ENCODE data around the gene CCL22.

DNA sequence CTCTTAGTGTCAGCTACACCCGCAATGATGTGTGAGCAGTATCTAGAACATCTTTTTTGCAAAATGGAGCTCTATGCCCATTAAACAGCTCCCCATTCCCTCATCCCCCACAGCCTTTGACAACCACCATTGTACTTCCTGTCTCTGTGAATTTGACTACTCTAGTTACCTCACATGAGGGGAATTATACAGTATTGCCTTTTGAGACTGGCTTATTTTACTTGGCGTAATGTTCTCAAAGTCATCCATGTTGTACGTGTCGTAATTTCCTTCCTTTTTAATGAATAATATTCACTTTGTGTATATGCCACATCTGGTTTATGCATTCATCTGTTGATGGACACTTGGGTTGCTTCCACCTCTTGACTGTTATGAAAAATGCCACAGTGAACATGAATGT, 23.2 kb upstream of the CCL22 start:
- TF ChIP-seq, protein P1, sequence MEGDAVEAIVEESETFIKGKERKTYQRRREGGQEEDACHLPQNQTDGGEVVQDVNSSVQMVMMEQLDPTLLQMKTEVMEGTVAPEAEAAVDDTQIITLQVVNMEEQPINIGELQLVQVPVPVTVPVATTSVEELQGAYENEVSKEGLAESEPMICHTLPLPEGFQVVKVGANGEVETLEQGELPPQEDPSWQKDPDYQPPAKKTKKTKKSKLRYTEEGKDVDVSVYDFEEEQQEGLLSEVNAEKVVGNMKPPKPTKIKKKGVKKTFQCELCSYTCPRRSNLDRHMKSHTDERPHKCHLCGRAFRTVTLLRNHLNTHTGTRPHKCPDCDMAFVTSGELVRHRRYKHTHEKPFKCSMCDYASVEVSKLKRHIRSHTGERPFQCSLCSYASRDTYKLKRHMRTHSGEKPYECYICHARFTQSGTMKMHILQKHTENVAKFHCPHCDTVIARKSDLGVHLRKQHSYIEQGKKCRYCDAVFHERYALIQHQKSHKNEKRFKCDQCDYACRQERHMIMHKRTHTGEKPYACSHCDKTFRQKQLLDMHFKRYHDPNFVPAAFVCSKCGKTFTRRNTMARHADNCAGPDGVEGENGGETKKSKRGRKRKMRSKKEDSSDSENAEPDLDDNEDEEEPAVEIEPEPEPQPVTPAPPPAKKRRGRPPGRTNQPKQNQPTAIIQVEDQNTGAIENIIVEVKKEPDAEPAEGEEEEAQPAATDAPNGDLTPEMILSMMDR (IDR thresholded peaks at IDR 0.05; ENCODE audit: insufficient read depth, low read length): no peak
- TF ChIP-seq POLR2AphosphoS5 (IDR thresholded peaks at IDR 0.05; ENCODE audit: low read depth) (no peak), GABPA (IDR thresholded peaks at IDR 0.05; ENCODE audit: low read depth) (no peak), SPI1 (IDR thresholded peaks at IDR 0.05; ENCODE audit: borderline replicate concordance, low read depth) (no peak)
- TF ChIP-seq, protein P2, sequence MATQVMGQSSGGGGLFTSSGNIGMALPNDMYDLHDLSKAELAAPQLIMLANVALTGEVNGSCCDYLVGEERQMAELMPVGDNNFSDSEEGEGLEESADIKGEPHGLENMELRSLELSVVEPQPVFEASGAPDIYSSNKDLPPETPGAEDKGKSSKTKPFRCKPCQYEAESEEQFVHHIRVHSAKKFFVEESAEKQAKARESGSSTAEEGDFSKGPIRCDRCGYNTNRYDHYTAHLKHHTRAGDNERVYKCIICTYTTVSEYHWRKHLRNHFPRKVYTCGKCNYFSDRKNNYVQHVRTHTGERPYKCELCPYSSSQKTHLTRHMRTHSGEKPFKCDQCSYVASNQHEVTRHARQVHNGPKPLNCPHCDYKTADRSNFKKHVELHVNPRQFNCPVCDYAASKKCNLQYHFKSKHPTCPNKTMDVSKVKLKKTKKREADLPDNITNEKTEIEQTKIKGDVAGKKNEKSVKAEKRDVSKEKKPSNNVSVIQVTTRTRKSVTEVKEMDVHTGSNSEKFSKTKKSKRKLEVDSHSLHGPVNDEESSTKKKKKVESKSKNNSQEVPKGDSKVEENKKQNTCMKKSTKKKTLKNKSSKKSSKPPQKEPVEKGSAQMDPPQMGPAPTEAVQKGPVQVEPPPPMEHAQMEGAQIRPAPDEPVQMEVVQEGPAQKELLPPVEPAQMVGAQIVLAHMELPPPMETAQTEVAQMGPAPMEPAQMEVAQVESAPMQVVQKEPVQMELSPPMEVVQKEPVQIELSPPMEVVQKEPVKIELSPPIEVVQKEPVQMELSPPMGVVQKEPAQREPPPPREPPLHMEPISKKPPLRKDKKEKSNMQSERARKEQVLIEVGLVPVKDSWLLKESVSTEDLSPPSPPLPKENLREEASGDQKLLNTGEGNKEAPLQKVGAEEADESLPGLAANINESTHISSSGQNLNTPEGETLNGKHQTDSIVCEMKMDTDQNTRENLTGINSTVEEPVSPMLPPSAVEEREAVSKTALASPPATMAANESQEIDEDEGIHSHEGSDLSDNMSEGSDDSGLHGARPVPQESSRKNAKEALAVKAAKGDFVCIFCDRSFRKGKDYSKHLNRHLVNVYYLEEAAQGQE (IDR thresholded peaks at IDR 0.05; ENCODE audit: insufficient replicate concordance, low read depth): no peak
